Measurements from ENCODE around the gene ENG. TPM values are rescaled to one million over a fixed set of nuclear protein-coding genes. Genes with fewer than 3 reads are reported as not detected.

The ENG gene
- polyA plus RNA-seq, 2 of the 4 experiments (the other 2 are of a cell fraction), result 0.08 TPM; not detected in 1

DNA sequence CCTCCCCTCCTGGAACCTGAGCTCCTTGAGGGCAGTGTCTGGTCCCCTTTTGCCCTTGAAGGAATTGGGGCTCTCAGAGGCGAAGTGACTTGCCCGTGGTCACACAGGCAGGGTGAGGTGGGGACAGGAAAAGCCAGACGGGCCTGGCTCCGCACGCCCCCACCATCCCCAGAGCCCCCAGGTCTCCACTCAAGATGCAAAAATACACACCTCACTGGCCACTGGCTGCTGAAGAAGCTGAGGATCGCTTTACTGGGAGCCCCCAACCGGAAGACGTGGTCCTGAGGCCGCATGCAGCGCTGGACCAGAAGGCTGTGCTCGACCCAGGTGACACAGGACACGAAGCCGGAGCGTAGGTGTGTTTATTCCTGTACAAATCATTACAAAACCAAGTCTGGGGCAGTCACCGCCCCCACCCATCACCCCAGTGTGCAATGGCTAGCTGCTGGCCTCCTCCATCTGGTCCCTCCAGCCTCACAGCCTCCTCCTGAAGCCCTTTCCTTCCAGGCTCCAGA is 30.6 kb upstream of the ENG start:
- H3K27ac ChIP-seq, result no peak overlapping the region
- CTCF ChIA-PET, result interaction anchor here (1.0 to 6.5 kb wide), 5 partner anchors 11 to 150 kb away, joined by 3 to 50 read pairs (median 6); partner anchors contain the start of gene TOR2A
- H3K9me3 ChIP-seq, result no peaks in the 10 kb centered on the region
- DNase-seq (ENCODE audit: low read depth in 1 of 2, low spot score in 1 of 2) (no peak), ATAC-seq (no peak; a peak in 1 of 6 replicates), FAIRE-seq (no peak)
- TF ChIP-seq POLR2AphosphoS2 (conservative IDR thresholded peaks at IDR 0.05; ENCODE audit: low read length), result no peak
- no peak for TF ChIP-seq ESRRA (IDR thresholded peaks at IDR 0.05; ENCODE audit: borderline replicate concordance, low read length)
- TF ChIP-seq HMGXB4 (CRISPR knock-in tag; IDR thresholded peaks at IDR 0.05; ENCODE audit: borderline replicate concordance), result no peak
- TF ChIP-seq TP53 (CRISPR knock-in tag; IDR thresholded peaks at IDR 0.05), result no peak
- TF ChIP-seq CTCF (IDR thresholded peaks at IDR 0.05), result no peak
- no peak for TF ChIP-seq CHD4 (IDR thresholded peaks at IDR 0.05; ENCODE audit: borderline replicate concordance)
- TF ChIP-seq HOXB5 (CRISPR knock-in tag; IDR thresholded peaks at IDR 0.05), result no peak
- no peak for TF ChIP-seq BCL3 (IDR thresholded peaks at IDR 0.05)
- TF ChIP-seq ZFP36 (IDR thresholded peaks at IDR 0.05; ENCODE audit: borderline replicate concordance, partially characterized antibody), result no peak
- TF ChIP-seq FOSB (CRISPR knock-in tag; IDR thresholded peaks at IDR 0.05), result no peak
- H3K4me2 ChIP-seq, result no peak overlapping the region
- POLR2A ChIA-PET, result no interaction called here
- WGBS (ENCODE audit: missing lambda C conversion rate), result 91% methylated on average over 15 of the region's 15 CpGs
- peaks cover 5% of the 10 kb centered on the region; the same call in 1 of the 3 replicates for H3K4me1 ChIP-seq
- no peak overlapping the region for H3K4me3 ChIP-seq

DNA sequence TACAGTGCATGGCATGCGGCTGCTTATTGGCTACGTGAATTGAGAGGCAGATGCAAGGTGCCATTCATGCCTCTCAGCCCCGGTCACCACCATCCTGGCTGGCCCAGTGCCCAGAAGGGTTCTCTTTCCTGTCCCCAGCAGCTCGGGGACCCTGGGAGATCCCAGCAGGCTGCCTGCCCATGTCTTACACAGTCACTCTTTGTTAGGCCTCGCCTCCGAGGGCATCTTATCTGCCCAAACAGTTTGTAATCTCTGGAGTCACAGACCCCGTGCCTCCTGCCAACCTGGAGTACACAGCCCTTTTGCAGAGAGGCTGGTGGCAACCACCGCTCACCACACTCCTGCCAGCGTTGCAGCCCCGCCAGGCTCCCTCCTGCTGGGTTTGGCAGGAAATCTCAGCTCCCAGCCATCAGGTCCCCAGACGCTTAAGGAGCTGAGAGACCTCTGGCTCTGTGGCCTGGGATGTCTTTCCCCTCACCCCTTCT is 30.0 kb upstream of the ENG start:
- TF ChIP-seq HOXB5 (CRISPR knock-in tag; IDR thresholded peaks at IDR 0.05), result no peak
- no peak for TF ChIP-seq ZFP36 (IDR thresholded peaks at IDR 0.05; ENCODE audit: borderline replicate concordance, partially characterized antibody)
- TF ChIP-seq NFE2L2 (conservative IDR thresholded peaks at IDR 0.05; ENCODE audit: low read length), result no peak
- no peak for TF ChIP-seq BHLHE40 (IDR thresholded peaks at IDR 0.05; ENCODE audit: low read depth, low read length)
- no peak for TF ChIP-seq TFCP2L1 (CRISPR knock-in tag; IDR thresholded peaks at IDR 0.05)
- TF ChIP-seq EHMT2 (IDR thresholded peaks at IDR 0.05; ENCODE audit: low read depth), result no peak
- TF ChIP-seq BCL3 (IDR thresholded peaks at IDR 0.05), result no peak
- 71% methylated on average over 11 of the region's 11 CpGs for WGBS (ENCODE audit: missing lambda C conversion rate)
- DNase-seq (ENCODE audit: low read depth in 1 of 2, low spot score in 1 of 2) (no peak), ATAC-seq (peak; percentile 16 to 30; a peak in 2 of 6 replicates), FAIRE-seq (no peak)
- H3K27ac ChIP-seq, result no peak overlapping the region
- H3K4me1 ChIP-seq, result peaks cover 5% of the 10 kb centered on the region; the same call in 1 of the 3 replicates
- H3K4me3 ChIP-seq, result no peak overlapping the region
- POLR2A ChIA-PET, result no interaction called here
- H3K4me2 ChIP-seq, result no peak overlapping the region
- CTCF ChIA-PET, result interaction anchor here (0.5 to 6.5 kb wide), 6 partner anchors 11 to 150 kb away, joined by 3 to 50 read pairs (median 6); partner anchors contain the start of gene TOR2A
- no peaks in the 10 kb centered on the region for H3K9me3 ChIP-seq

- Histone ChIP-seq H3K4me2 (no peak overlapping the region), H3K27ac (no peak overlapping the region), H3K9me3 (no peaks in the 10 kb centered on the region), H3K4me3 (no peak overlapping the region), H3K4me1 (peaks cover 5% of the 10 kb centered on the region; the same call in 1 of the 3 replicates)
- ATAC-seq (0 out of 6 replicates have a peak, but pooled peaks of 1 of the 2 experiments have one; percentile 26), FAIRE-seq (no peak), DNase-seq (ENCODE audit: low read depth in 1 of 2, low spot score in 1 of 2) (no peak)
- ChIA-PET POLR2A (no interaction called here), CTCF (interaction anchor here (0.5 to 6.5 kb wide), 4 partner anchors 10 to 149 kb away, joined by 3 to 50 read pairs (median 4); partner anchors contain the start of gene TOR2A)
- WGBS (ENCODE audit: missing lambda C conversion rate), result 93% methylated on average over 7 of the region's 7 CpGs
- no peak for TF ChIP-seq HMGXB4 (CRISPR knock-in tag; IDR thresholded peaks at IDR 0.05; ENCODE audit: borderline replicate concordance)
- no peak for TF ChIP-seq CTCF (IDR thresholded peaks at IDR 0.05)
- no peak for TF ChIP-seq MAFK (IDR thresholded peaks at IDR 0.05; ENCODE audit: partially characterized antibody)
- TF ChIP-seq JUN (IDR thresholded peaks at IDR 0.05), result no peak
- no peak for TF ChIP-seq RARB (CRISPR knock-in tag; IDR thresholded peaks at IDR 0.05)
- TF ChIP-seq ATOH8 (CRISPR knock-in tag; IDR thresholded peaks at IDR 0.05; ENCODE audit: low read depth), result no peak
- TF ChIP-seq CBX8 (IDR thresholded peaks at IDR 0.05), result no peak
- TF ChIP-seq ZSCAN20 (CRISPR knock-in tag; IDR thresholded peaks at IDR 0.05), result no peak
These were observed 29.5 kb upstream of the ENG start for GRCh38 chr9:127883959-127884358.
